Midbrain (tissue), 1 donor: ENCODE results near the gene FAM187B.

ENCODE experiments used
- DNase-seq: peaks from one replicate; lab custom pipeline; 2025; lab: John Stamatoyannopoulos, UW

Gene FAM187B

DNA sequence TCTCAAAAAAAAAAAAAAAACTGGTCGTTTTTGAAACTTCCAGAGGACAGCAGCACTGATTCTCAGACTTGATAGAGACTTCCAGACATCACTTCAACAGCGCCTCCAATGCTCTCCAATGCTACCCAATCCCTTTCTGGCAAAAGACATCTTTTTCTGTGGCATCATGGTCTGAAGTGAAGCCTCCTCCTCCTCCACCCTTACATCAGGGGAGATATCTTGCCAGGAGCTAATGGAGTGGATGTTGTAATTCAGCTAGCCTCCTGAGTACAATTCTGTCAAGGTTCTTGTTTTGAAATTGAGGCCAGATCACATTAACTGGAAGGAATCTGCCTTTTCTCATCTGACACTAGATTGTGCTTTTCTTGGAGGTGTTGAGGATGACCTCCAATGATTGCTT is 49.8 kb downstream of the FAM187B start:
- DNase-seq = no peak

DNA sequence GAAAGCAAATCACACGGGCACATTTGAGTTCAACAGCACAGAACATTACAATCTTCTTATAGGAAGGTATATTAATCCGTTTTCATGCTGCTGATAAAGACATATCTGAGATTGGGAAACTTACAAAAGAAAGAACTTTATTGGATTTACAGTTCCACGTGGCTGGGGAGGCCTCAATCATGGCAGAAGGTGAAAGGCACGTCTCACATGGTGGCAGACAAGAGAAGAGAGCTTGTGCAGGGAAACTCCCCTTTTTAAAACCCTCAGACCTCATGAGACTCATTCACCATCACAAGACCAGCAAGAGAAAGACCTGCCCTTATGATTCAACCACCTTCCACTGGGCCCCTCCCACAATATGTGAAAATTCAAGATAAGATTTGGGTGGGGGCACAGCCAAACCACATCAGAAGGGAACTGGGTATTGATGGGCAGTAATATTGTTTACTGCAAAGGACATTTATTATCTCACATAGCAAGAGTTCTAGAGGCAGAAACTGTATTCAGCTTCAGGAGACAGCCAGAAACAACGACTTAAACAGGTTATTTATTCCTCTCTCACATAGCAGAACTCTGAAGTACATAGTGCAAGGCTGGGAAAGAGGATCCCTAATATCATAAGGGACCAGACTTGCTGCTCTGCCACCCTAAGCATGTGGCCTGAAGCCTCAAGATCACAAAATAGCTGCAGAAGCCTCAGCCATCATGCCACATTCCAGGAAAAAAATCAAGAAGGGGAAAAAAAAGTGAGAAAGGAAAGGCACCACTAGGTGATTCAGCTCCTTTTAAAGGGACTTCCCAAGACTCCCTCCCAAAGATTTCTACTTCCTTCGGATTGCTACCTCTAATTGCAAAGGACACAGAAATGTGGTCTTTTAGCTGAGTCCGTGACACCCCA is 50.9 kb downstream of the FAM187B start:
- DNase-seq = no peak

- no peak for DNase-seq
Observed at GRCh38 chr19:35176181-35176570, 52.4 kb downstream of the FAM187B start.
